MM.1S (cell line): ENCODE measurements around the gene CACNA1I.

Experiments used
- DNase-seq: peaks from one replicate; pipeline ENCODE4 v3.0.0-alpha.2; 2015
- H2AFZ ChIP-seq: fragments of 300-600 bp; sonication (generic); 2 replicates; pipeline ENCODE4 v1.6.0; 2016; ENCODE audit warnings: antibody characterized with exemption, low read length
- H3F3A ChIP-seq: fragments of 300-600 bp; sonication (generic); 2 replicates; pipeline ENCODE4 v1.6.1; 2016; ENCODE audit warnings: mild to moderate bottlenecking, antibody characterized with exemption, low read length, moderate library complexity, mixed read lengths; ENCODE audit not compliant: insufficient read depth
- H3K27ac ChIP-seq: fragments of 300-600 bp; sonication (generic); 2 replicates; pipeline ENCODE4 v1.5.1; 2016; ENCODE audit warnings: mild to moderate bottlenecking, low read length
- H3K27me3 ChIP-seq: fragments of 300-600 bp; sonication (generic); replicated peaks from 2 replicates; pipeline ENCODE4 v1.6.0; 2016; ENCODE audit warnings: low read length; ENCODE audit not compliant: insufficient read depth
- H3K36me3 ChIP-seq: fragments of 300-600 bp; sonication (generic); replicated peaks from 2 replicates; pipeline ENCODE4 v1.6.1; 2016; ENCODE audit warnings: mild to moderate bottlenecking, low read length, mixed read lengths; ENCODE audit not compliant: insufficient read depth
- H3K4me1 ChIP-seq: fragments of 300-600 bp; sonication (generic); 2 replicates; pipeline ENCODE4 v1.6.1; 2016; ENCODE audit warnings: low read length, mixed read lengths
- H3K4me2 ChIP-seq: fragments of 300-600 bp; sonication (generic); 2 replicates; pipeline ENCODE4 v1.6.0; 2016; ENCODE audit warnings: low read depth, low read length
- H3K4me3 ChIP-seq: fragments of 300-600 bp; sonication (generic); 2 replicates; pipeline ENCODE4 v1.5.1; 2016; ENCODE audit warnings: low read length, mixed read lengths
- H3K79me2 ChIP-seq: fragments of 300-600 bp; sonication (generic); 2 replicates; pipeline ENCODE4 v1.6.1; 2016; ENCODE audit warnings: mixed run types, low read length, mixed read lengths
- H3K9ac ChIP-seq: fragments of 300-600 bp; sonication (generic); 2 replicates; pipeline ENCODE4 v1.6.1; 2016; ENCODE audit warnings: low read length, mixed read lengths
- H3K9me2 ChIP-seq: fragments of 300-600 bp; sonication (generic); replicated peaks from 2 replicates; pipeline ENCODE4 v1.6.1; 2016; ENCODE audit warnings: mild to moderate bottlenecking, low read length, mixed read lengths; ENCODE audit not compliant: insufficient read depth
- H3K9me3 ChIP-seq: fragments of 300-600 bp; sonication (generic); replicated peaks from 2 replicates; pipeline ENCODE4 v1.6.1; 2016; ENCODE audit warnings: mild to moderate bottlenecking, low read length, mixed read lengths; ENCODE audit not compliant: insufficient read depth
- H4K20me1 ChIP-seq: fragments of 300-600 bp; sonication (generic); 2 replicates; pipeline ENCODE4 v1.6.1; 2016; ENCODE audit warnings: mild to moderate bottlenecking, low read length, moderate library complexity, mixed read lengths; ENCODE audit not compliant: insufficient read depth
- EZH2 ChIP-seq: fragments of 300-600 bp; sonication (generic); optimal IDR thresholded peaks from 2 replicates; pipeline ENCODE3; 2017; ENCODE audit warnings: low read depth, mild to moderate bottlenecking, antibody characterized with exemption, low read length, mixed read lengths
- EZH2phosphoT487 ChIP-seq: fragments of 300-600 bp; sonication (generic); IDR thresholded peaks from 2 replicates; pipeline ENCODE4 v1.6.1; 2018; ENCODE audit warnings: antibody characterized with exemption, low read length
- TF ChIP-seq, protein P1 (sequence below): fragments of 300-600 bp; sonication (generic); IDR thresholded peaks from 2 replicates; pipeline ENCODE4 v1.5.1; 2016; ENCODE audit warnings: antibody characterized with exemption, low read length, mixed read lengths

The CACNA1I gene

DNA sequence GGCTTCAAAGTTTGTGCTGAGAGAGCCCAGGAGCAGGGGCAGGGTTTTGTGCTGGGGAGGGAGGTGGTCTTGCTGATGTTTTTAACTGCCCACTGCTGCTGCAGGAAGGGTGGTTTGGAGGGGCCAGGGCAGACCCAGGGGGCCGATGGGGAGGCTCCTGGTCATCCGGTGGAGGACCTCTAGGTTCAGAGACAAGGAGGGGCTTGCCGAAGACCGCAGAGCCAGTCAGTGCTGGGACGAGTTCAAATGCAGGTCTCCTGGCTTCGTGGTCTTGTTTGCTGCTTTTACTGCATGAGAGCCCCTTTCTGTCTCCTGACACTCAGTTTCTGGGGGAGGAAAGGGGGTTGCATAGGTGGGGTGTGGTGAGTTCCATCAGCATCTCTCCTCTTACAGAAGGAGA is 26.0 kb downstream of the CACNA1I start:
- Histone ChIP-seq H3K4me1 (peaks cover 3% of the 10 kb centered on the region; the same call in 1 of the 2 replicates), H3K9me2 (no peaks in the 10 kb centered on the region), H3K4me2 (no peak overlapping the region), H3K36me3 (no peaks in the 10 kb centered on the region), H2AFZ (no peak overlapping the region), H3K27me3 (peaks cover 62% of the 10 kb centered on the region), H3K27ac (no peak overlapping the region), H3K9ac (no peak overlapping the region), H3F3A (no peaks in the 10 kb centered on the region), H4K20me1 (no peaks in the 10 kb centered on the region), H3K79me2 (no peaks in the 10 kb centered on the region), H3K4me3 (no peak overlapping the region), H3K9me3 (no peaks in the 10 kb centered on the region)
- no peak for DNase-seq
- TF ChIP-seq EZH2 (no peak), EZH2phosphoT487 (no peak)
- TF ChIP-seq, protein P1, sequence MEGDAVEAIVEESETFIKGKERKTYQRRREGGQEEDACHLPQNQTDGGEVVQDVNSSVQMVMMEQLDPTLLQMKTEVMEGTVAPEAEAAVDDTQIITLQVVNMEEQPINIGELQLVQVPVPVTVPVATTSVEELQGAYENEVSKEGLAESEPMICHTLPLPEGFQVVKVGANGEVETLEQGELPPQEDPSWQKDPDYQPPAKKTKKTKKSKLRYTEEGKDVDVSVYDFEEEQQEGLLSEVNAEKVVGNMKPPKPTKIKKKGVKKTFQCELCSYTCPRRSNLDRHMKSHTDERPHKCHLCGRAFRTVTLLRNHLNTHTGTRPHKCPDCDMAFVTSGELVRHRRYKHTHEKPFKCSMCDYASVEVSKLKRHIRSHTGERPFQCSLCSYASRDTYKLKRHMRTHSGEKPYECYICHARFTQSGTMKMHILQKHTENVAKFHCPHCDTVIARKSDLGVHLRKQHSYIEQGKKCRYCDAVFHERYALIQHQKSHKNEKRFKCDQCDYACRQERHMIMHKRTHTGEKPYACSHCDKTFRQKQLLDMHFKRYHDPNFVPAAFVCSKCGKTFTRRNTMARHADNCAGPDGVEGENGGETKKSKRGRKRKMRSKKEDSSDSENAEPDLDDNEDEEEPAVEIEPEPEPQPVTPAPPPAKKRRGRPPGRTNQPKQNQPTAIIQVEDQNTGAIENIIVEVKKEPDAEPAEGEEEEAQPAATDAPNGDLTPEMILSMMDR: no peak

DNA sequence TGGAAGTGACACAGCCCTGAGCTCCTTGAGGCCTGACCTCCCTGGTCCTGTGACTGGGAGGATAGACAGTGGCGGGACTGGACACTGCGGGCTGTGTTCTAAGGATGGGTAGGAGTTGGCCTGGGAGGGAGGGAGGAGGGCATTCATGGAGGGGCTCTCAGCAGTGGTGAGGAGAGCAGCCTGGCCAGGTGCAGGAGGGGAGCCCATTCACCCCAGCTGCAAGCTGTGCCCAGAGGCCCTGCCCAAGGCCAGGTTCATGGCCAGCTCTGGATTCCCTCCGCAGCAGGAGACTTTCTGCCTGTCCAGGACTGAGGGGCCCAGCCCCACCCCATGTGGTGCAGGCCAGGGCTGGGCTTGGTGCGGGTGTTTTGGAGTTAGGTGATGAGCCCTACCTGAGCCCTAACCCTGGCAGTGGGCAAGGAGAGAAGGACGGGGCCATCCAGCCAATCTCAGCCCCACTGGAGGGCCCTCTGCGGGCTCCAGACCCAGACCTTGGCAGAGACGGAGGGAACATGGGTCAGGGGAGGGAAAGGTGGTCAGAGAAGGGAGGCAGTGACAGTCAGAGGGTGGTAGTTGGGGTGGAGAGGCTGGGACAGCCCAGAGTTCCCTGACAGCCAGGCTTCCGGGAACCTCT is 26.8 kb downstream of the CACNA1I start:
- Histone ChIP-seq H3K4me3 (no peak overlapping the region), H3K4me2 (no peak overlapping the region; the same call in 1 of the 2 replicates), H3K36me3 (no peaks in the 10 kb centered on the region), H3K27me3 (peaks cover 55% of the 10 kb centered on the region), H3K9ac (no peak overlapping the region), H3F3A (peaks cover 4% of the 10 kb centered on the region), H2AFZ (no peak overlapping the region), H3K27ac (no peak overlapping the region), H4K20me1 (no peaks in the 10 kb centered on the region), H3K9me3 (no peaks in the 10 kb centered on the region), H3K9me2 (no peaks in the 10 kb centered on the region), H3K79me2 (no peaks in the 10 kb centered on the region), H3K4me1 (peaks cover 8% of the 10 kb centered on the region)
- TF ChIP-seq, protein P1: no peak
- TF ChIP-seq EZH2phosphoT487: no peak
- no peak for TF ChIP-seq EZH2
- no peak for DNase-seq

DNA sequence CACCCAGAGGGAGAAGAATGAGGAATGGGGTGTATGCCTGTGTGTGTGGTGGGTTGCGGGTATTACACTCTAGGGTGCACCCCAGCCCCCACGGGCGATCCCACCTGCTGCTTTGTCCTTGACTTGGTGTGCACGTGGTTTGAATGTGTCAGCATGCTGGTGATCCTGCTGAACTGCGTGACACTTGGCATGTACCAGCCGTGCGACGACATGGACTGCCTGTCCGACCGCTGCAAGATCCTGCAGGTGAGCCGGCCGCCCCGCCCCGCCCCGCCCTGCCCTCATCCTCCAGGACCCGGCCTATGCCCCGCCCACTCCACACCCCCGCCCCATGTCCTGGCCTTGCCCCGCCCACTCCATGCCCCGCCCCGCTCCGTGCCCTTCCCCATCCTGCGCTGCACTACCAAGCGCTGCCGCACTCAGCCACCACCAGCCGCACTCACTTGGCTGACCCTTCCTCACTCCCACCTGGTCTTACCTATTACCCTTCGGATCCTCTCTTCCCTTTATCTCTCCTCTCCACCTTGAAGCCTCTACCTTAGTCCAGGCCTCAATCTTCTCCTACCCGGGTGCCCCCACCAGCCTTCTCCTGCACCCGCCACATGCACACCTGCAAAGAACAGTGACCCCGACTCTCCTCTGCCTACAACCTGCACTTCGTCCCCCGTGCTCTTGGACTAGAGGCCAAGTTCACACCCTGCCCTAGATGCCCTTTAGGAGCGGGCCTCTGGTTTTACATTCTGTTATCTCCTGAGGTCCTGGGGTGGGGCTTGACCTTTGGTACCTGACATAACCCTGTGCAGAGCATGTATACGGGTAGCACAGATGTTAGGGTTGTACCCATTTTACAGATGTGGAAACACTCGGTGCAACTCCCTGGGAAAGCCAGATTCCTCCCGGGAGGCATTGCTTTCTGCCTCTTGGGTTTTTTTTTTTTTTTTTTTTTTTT is 27.7 kb downstream of the CACNA1I start:
- H2AFZ ChIP-seq: peak overlapping the region; percentile 38; the same call in 1 of the 2 replicates
- H3K36me3 ChIP-seq: no peaks in the 10 kb centered on the region
- H3K9ac ChIP-seq: no peak overlapping the region
- H3K27me3 ChIP-seq: peaks cover 46% of the 10 kb centered on the region
- no peak for TF ChIP-seq EZH2phosphoT487
- TF ChIP-seq EZH2: no peak
- TF ChIP-seq, protein P1: peak; percentile 18; the same call in 1 of the 2 replicates
- H3K79me2 ChIP-seq: no peaks in the 10 kb centered on the region
- H4K20me1 ChIP-seq: no peaks in the 10 kb centered on the region
- no peak overlapping the region for H3K27ac ChIP-seq
- H3K4me3 ChIP-seq: no peak overlapping the region
- H3F3A ChIP-seq: peaks cover 12% of the 10 kb centered on the region
- DNase-seq: peak; percentile 76
- H3K9me3 ChIP-seq: no peaks in the 10 kb centered on the region
- peaks cover 17% of the 10 kb centered on the region for H3K4me1 ChIP-seq
- no peaks in the 10 kb centered on the region for H3K9me2 ChIP-seq
- H3K4me2 ChIP-seq: peak overlapping the region; percentile 40; the same call in 1 of the 2 replicates
